Activated T-cell treated with anti-CD3 and anti-CD28 coated beads for 48 hours (primary cell): Measurements from ENCODE around the gene PLCD1.
"Not testable (repeated sequence)": the region's sequence is repeated elsewhere in the genome, so short reads cannot be mapped to it uniquely, and the experiment has no call there.

ENCODE experiments used
- DNase-seq: peaks from one replicate; pipeline ENCODE4 v3.0.0-alpha.2; 2020; ENCODE audit warnings: low read depth

PLCD1 gene

GRCh38 chr3:37986479-37987314, 42.7 kb downstream of the PLCD1 start:
- no peak for DNase-seq

- no peak for DNase-seq
These were observed 43.7 kb downstream of the PLCD1 start for GRCh38 chr3:37985637-37986320.

GRCh38 chr3:37984596-37984995, 44.8 kb downstream of the PLCD1 start:
- DNase-seq = no peak

- no peak for DNase-seq
These were observed 45.4 kb downstream of the PLCD1 start for GRCh38 chr3:37984051-37984450.

- no peak for DNase-seq
These were observed 47.1 kb downstream of the PLCD1 start for GRCh38 chr3:37982331-37982730.

GRCh38 chr3:37981348-37981664, 48.1 kb downstream of the PLCD1 start:
- no peak for DNase-seq

- DNase-seq = no peak
These were observed 48.7 kb downstream of the PLCD1 start for GRCh38 chr3:37980462-37981347.

- no peak for DNase-seq
These were observed 49.6 kb downstream of the PLCD1 start for GRCh38 chr3:37979541-37980461.

GRCh38 chr3:37974121-37975083, 55.0 kb downstream of the PLCD1 start:
- peak; percentile 54 for DNase-seq

- no peak for DNase-seq
These were observed 56.0 kb downstream of the PLCD1 start for GRCh38 chr3:37973246-37974054.

GRCh38 chr3:37972056-37972455, 57.4 kb downstream of the PLCD1 start:
- not testable (repeated sequence) for DNase-seq

GRCh38 chr3:37971467-37971866, 58.0 kb downstream of the PLCD1 start:
- DNase-seq = no peak

- DNase-seq = no peak
These were observed 58.6 kb downstream of the PLCD1 start for GRCh38 chr3:37970802-37971201.

- DNase-seq = no peak
These were observed 59.8 kb downstream of the PLCD1 start for GRCh38 chr3:37969596-37970100.

GRCh38 chr3:37968813-37969595, 60.4 kb downstream of the PLCD1 start:
- DNase-seq = no peak

GRCh38 chr3:37968199-37968598, 61.2 kb downstream of the PLCD1 start:
- no peak for DNase-seq

GRCh38 chr3:37967260-37967881, 62.1 kb downstream of the PLCD1 start:
- peak; percentile 47 for DNase-seq

GRCh38 chr3:37964716-37965115, 64.7 kb downstream of the PLCD1 start:
- no peak for DNase-seq
